K562 (cell line): ENCODE data around the gene SNPH. TPM values are rescaled to one million over a fixed set of nuclear protein-coding genes. Genes with fewer than 3 reads are reported as not detected.

Experiments
- ATAC-seq: fragments of 200-7000 bp; cut with Tn5 transposase; 3 replicates; pipeline ENCODE4 v1.9.1; 2020; ENCODE audit warnings: moderate library complexity
- BruUV-seq: library from RNA; stranded (reverse); fragments of 400-500 nt; replicated peaks from 2 replicates; lab custom pipeline; 2021; lab: Mats Ljungman, UMichigan
- CTCF ChIA-PET: fragments of 300-600 bp; formaldehyde crosslinking; extraction: SDS; loops from one replicate; lab custom pipeline; 2021; ENCODE audit warnings: low intra/inter-chr PET ratio; lab: Yijun Ruan, JAX
- POLR2A ChIA-PET: fragments of 300-600, 350-650 bp; sonication (Branson Sonifier 250); formaldehyde crosslinking; extraction: SDS; loops from one replicate; lab custom pipeline; 2021; ENCODE audit warnings: antibody characterized with exemption, inconsistent platforms; lab: Yijun Ruan, JAX
- DNase-seq, 4 experiments: peaks; one replicate each; pipeline versions ENCODE4 v3.0.0 to v3.0.0-alpha.2; 2011 to 2018; ENCODE audit warnings: low spot score in 3 of 4, mixed read lengths in 3 of 4; ENCODE audit errors: extremely low read depth in 1 of 4
- FAIRE-seq: peaks from 2 replicates; lab custom pipeline; 2011; peaks lifted over from hg19 to GRCh38; lab: Jason Lieb, UNC
- H2AFZ ChIP-seq: 2 replicates; pipeline ENCODE4 v1.6.0; 2011; ENCODE audit warnings: low read depth, low read length, control low read depth, inconsistent platforms
- H3K27ac ChIP-seq: fragments of 200-600 bp; 3 replicates; pipeline ENCODE4 v1.8.0; 2011; ENCODE audit warnings: low read depth, mild to moderate bottlenecking, control low read depth, inconsistent platforms, low read length, moderate library complexity, mixed read lengths; ENCODE audit errors: extremely low read depth
- H3K27me3 ChIP-seq, 2 experiments: fragments of 300-600 bp in 1 of 2; 2 replicates in 1 of 2; 3 replicates in 1 of 2; pipeline versions ENCODE4 v1.6.0 to v1.8.0; 2011; ENCODE audit warnings: inconsistent platforms in 2 of 2, low read length in 2 of 2, mild to moderate bottlenecking in 1 of 2, mixed read lengths in 1 of 2, moderate library complexity in 1 of 2; ENCODE audit not compliant: control insufficient read depth in 2 of 2, insufficient read depth in 2 of 2
- H3K36me3 ChIP-seq: fragments of 300-600 bp; 3 replicates; pipeline ENCODE4 v1.8.0; 2011; ENCODE audit warnings: mild to moderate bottlenecking, low read length, inconsistent platforms; ENCODE audit not compliant: control insufficient read depth, insufficient read depth
- H3K4me1 ChIP-seq, 2 experiments: fragments of 200-600 bp in 1 of 2; replicated peaks in 1 of 2; 2 replicates in 1 of 2; 3 replicates in 1 of 2; pipeline versions ENCODE4 v1.5.1 to v1.8.0; 2011; ENCODE audit warnings: inconsistent platforms in 2 of 2, low read length in 2 of 2, mild to moderate bottlenecking in 1 of 2, mixed read lengths in 1 of 2, moderate library complexity in 1 of 2; ENCODE audit not compliant: control insufficient read depth in 2 of 2, insufficient read depth in 2 of 2
- H3K4me2 ChIP-seq: 2 replicates; pipeline ENCODE4 v1.6.1; 2011; ENCODE audit warnings: low read length, control low read depth, inconsistent platforms, mixed read lengths; ENCODE audit not compliant: insufficient read depth
- H3K4me3 ChIP-seq: fragments of 200-600 bp; sonication (generic), shearing (Covaris generic); 2 replicates; pipeline ENCODE4 v1.5.1; 2016; ENCODE audit warnings: control low read depth, inconsistent platforms
- H3K79me2 ChIP-seq: fragments of 200-600 bp; 3 replicates; pipeline ENCODE4 v1.8.0; 2011; ENCODE audit warnings: low read length, inconsistent platforms; ENCODE audit not compliant: control insufficient read depth, insufficient read depth
- H3K9ac ChIP-seq, 2 experiments: 2 replicates each; pipeline versions ENCODE4 v1.6.0 to v1.6.1; 2011; ENCODE audit warnings: low read depth in 2 of 2, low read length in 2 of 2, control low read depth in 1 of 2, inconsistent platforms in 1 of 2, mild to moderate bottlenecking in 1 of 2, mixed read lengths in 1 of 2; ENCODE audit not compliant: insufficient read depth in 1 of 2
- H3K9me1 ChIP-seq: one replicate; pipeline ENCODE4 v1.6.0; 2011; ENCODE audit warnings: inconsistent platforms, mild to moderate bottlenecking, low read length, moderate library complexity; ENCODE audit not compliant: control insufficient read depth, insufficient read depth
- H3K9me3 ChIP-seq: replicated peaks from 2 replicates; pipeline ENCODE4 v1.5.1; 2011; ENCODE audit warnings: low read depth, low read length, inconsistent platforms; ENCODE audit not compliant: control insufficient read depth, insufficient read depth
- H4K20me1 ChIP-seq: replicated peaks from 2 replicates; pipeline ENCODE4 v1.6.1; 2011; ENCODE audit warnings: low read length, inconsistent platforms, mixed read lengths; ENCODE audit not compliant: control insufficient read depth, insufficient read depth
- ZBTB40 ChIP-seq, 2 experiments: fragments of 450-650 bp in 1 of 2; sonication (generic) in 1 of 2; formaldehyde crosslinking in 1 of 2; IDR thresholded peaks; 2 replicates each; pipeline versions ENCODE4 v1.7.1 to v1.9.0; 2016 to 2022; ENCODE audit warnings: inconsistent platforms in 1 of 2, mild to moderate bottlenecking in 1 of 2, missing genetic modification reagents in 1 of 2
- ZNF121 ChIP-seq: sonication (generic); formaldehyde crosslinking; conservative IDR thresholded peaks from 2 replicates; pipeline ENCODE4 v1.8.0; 2022; ENCODE audit warnings: missing genetic modification reagents
- WGBS: fragments of 100-300 bp; shearing (Covaris generic); methylation state at CpG from one replicate; pipeline ENCODE4 v1.1.6; 2016; ENCODE audit warnings: low coverage, mixed read lengths; ENCODE audit not compliant: insufficient coverage; ENCODE audit errors: missing lambda C conversion rate; 5-methylcytosine and 5-hydroxymethylcytosine counted together
- in situ Hi-C: fragments of 300-500 bp; cut with MboI; formaldehyde crosslinking; loops from 4 replicates; pipeline ENCODE4 v1.15.0; 2018; ENCODE audit warnings: inconsistent platforms, mixed read lengths
- intact Hi-C: fragments of 100-400 bp; cut with micrococcal nuclease; formaldehyde crosslinking; loops from 2 replicates; pipeline ENCODE4 v1.14.2; 2022
- polyA plus RNA-seq, 8 experiments: library from polyadenylated mRNA; depleted of rRNA in 4 of 8; stranded (reverse) in 5 of 8; unstranded in 3 of 8; fragments of >200 nt; fragmentation: Nextera tagmentation in 2 of 8; fragmentation: Illumina TruSeq in 1 of 8; extraction: Ambion mirVana in 2 of 8; extraction: Trizol in 1 of 8; gene quantifications; 2 replicates each; pipeline versions ENCODE4 v1.2.1 to v1.2.3, GENCODE V29; 2011 to 2014; ENCODE audit warnings: inconsistent platforms in 1 of 8, missing spikeins in 1 of 8
- total RNA-seq, 7 experiments: library from RNA; depleted of rRNA in 6 of 7; stranded (reverse); fragments of >200 nt in 6 of 7; fragmentation: Illumina TruSeq in 2 of 7; extraction: Trizol in 2 of 7; gene quantifications; 2 replicates each; pipeline versions ENCODE4 v1.2.1 to v1.2.3, GENCODE V29; 2011 to 2021; ENCODE audit warnings: low replicate concordance in 1 of 7

Gene SNPH
- total and polyA plus RNA-seq, 9 of the 15 experiments (the other 6 are each of a cell fraction or from before 2014, with no cell fraction given) = 0.03 to 4.2 (median 1.4) TPM

DNA sequence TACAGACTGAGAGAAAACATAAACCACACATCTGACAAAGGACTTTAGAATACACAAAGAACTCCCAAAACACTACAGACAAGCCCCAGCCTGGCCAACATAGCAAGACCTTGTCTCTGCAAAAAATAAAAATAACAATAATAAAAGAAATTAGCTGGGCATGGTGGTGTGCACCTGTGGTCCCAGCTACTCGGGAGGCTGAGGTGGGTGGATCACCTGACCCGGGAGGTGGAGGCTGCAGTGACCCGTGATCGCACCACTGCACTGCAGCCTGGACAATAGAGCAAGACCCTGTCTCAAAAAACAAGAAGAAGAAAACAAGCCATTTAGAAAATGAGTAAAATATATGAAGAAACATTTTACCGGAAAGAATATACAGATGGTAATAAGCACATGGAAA, 49.7 kb downstream of the SNPH start:
- no peak overlapping the region for H3K4me3 ChIP-seq
- H3K4me2 ChIP-seq = no peak overlapping the region
- no peak overlapping the region for H3K9ac ChIP-seq
- peaks cover 0 to 9% of the 10 kb centered on the region in 2 experiments; a peak in 3 of 5 replicates for H3K4me1 ChIP-seq
- ATAC-seq (no peak), DNase-seq (no peak), FAIRE-seq (no peak)
- no TSS peak for BruUV-seq
- ChIA-PET CTCF (no interaction called here), POLR2A (interaction anchor here (0.9 to 1.1 kb wide), 2 partner anchors 9 to 10 kb away, joined by 3 read pairs; no protein-coding TSS in a partner anchor)
- no peaks in the 10 kb centered on the region for H3K9me3 ChIP-seq
- H4K20me1 ChIP-seq = no peaks in the 10 kb centered on the region
- H3K27me3 ChIP-seq = no peaks in the 10 kb centered on the region
- H3K27ac ChIP-seq = no peak overlapping the region
- no peaks in the 10 kb centered on the region for H3K36me3 ChIP-seq
- no peaks in the 10 kb centered on the region for H3K9me1 ChIP-seq
- no peaks in the 10 kb centered on the region for H3K79me2 ChIP-seq
- 55% methylated on average over 5 of the region's 5 CpGs for whole genome bisulfite sequencing
- no peak for TF ChIP-seq ZBTB40 (IDR thresholded peaks at IDR 0.05)
- TF ChIP-seq ZBTB40 (CRISPR knock-in tag; IDR thresholded peaks at IDR 0.05) = no peak
- TF ChIP-seq ZNF121 (CRISPR knock-in tag) = peak; percentile 73
- no peak overlapping the region for H2AFZ ChIP-seq
- in situ Hi-C loops (no loop called here), intact Hi-C loops (loop anchor here (10.0 kb wide), 1 partner anchor 189 kb away; no protein-coding TSS in a partner anchor)
